ENCODE results near the gene BLID. TPM values are rescaled to one million over a fixed set of nuclear protein-coding genes. Genes with fewer than 3 reads are reported as not detected.

Gene BLID
- total RNA-seq, 4 donors from 2014 or later = not detected

GRCh38 chr11:122149202-122149601 lies 33.2 kb upstream of the BLID start:
- H3K27me3 ChIP-seq = no peaks in the 10 kb centered on the region
- H3K4me3 ChIP-seq = no peak overlapping the region
- TF ChIP-seq POLR2A (IDR thresholded peaks at IDR 0.05) (no peak), EP300 (IDR thresholded peaks at IDR 0.05) (no peak), CTCF (IDR thresholded peaks at IDR 0.05) (no peak), POLR2AphosphoS5 (IDR thresholded peaks at IDR 0.05) (no peak)
- no peaks in the 10 kb centered on the region for H3K4me1 ChIP-seq
- H3K9me3 ChIP-seq = no peaks in the 10 kb centered on the region
- WGBS = 65% methylated on average over 4 of the region's 4 CpGs
- no peak for DNase-seq (ENCODE audit: low spot score in 2 of 2)
- no peak overlapping the region for H3K27ac ChIP-seq
- no peaks in the 10 kb centered on the region for H3K36me3 ChIP-seq

- no peaks in the 10 kb centered on the region for H3K36me3 ChIP-seq
- no peak overlapping the region for H3K4me3 ChIP-seq
- no peak for DNase-seq (ENCODE audit: low spot score in 2 of 2)
- TF ChIP-seq POLR2AphosphoS5 (IDR thresholded peaks at IDR 0.05) (no peak), EP300 (IDR thresholded peaks at IDR 0.05) (no peak), POLR2A (IDR thresholded peaks at IDR 0.05) (no peak), CTCF (IDR thresholded peaks at IDR 0.05) (no peak)
- no peaks in the 10 kb centered on the region for H3K4me1 ChIP-seq
- H3K9me3 ChIP-seq = no peaks in the 10 kb centered on the region
- no peaks in the 10 kb centered on the region for H3K27me3 ChIP-seq
- H3K27ac ChIP-seq = no peak overlapping the region
- 86% methylated on average over 2 of the region's 2 CpGs for WGBS
These were observed 30.5 kb upstream of the BLID start for GRCh38 chr11:122146475-122146874.

DNA sequence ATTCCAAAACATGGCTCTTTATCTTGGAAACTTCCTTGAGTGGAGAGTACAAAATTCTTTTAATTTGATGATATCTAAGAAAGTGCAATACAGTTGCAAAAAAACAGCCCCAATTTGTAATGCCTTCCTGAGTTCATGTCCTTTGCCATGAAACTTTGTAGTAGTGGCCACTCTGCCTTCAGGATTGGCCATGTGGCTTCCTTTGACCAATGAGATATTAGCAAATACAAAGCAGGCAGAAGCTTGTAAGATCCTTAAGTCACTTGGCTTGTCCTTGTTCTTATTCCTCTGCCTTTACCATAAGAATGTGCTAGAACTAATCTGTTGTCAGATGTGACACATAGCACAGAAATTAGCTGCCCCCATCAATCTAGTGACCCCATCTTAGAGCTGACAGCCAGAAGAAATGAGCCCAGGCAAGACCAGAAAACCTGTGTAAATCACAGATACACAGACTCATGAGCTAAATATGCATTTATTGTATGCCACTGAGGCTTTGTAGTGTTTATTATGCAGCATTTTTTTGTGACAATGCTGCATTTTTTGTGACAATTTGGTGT lies 29.8 kb upstream of the BLID start:
- H3K27me3 ChIP-seq = no peaks in the 10 kb centered on the region
- no peak overlapping the region for H3K4me3 ChIP-seq
- H3K27ac ChIP-seq = no peak overlapping the region
- no peaks in the 10 kb centered on the region for H3K9me3 ChIP-seq
- TF ChIP-seq POLR2AphosphoS5 (IDR thresholded peaks at IDR 0.05) = no peak
- no peak for TF ChIP-seq EP300 (IDR thresholded peaks at IDR 0.05)
- TF ChIP-seq POLR2A (IDR thresholded peaks at IDR 0.05) = no peak
- no peak for TF ChIP-seq CTCF (IDR thresholded peaks at IDR 0.05)
- H3K4me1 ChIP-seq = no peaks in the 10 kb centered on the region
- no peaks in the 10 kb centered on the region for H3K36me3 ChIP-seq
- no peak for DNase-seq (ENCODE audit: low spot score in 2 of 2)

DNA sequence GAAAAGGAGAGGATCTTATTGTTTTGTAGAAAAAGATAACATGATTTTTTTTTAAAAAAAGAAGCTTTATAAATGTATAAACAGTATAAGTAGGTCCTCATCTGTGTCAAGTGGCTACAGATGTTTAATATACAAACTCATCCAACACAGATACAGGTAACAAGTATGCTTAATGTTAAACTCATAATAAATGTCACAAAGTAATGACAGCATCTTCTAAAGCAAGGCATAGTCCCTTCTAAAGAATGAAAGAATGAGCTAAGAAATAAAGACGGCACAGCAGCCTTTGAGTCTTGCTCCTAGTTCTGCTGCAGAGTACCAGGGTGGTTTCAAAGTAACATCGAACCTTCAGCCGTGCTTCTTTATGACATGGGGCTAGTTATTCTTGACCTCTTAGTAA lies 28.7 kb upstream of the BLID start:
- Histone ChIP-seq H3K27ac (no peak overlapping the region), H3K4me1 (no peaks in the 10 kb centered on the region), H3K27me3 (no peaks in the 10 kb centered on the region), H3K9me3 (no peaks in the 10 kb centered on the region), H3K4me3 (no peak overlapping the region), H3K36me3 (no peaks in the 10 kb centered on the region)
- no peak for DNase-seq (ENCODE audit: low spot score in 2 of 2)
- TF ChIP-seq POLR2AphosphoS5 (IDR thresholded peaks at IDR 0.05) = no peak
- no peak for TF ChIP-seq POLR2A (IDR thresholded peaks at IDR 0.05)
- no peak for TF ChIP-seq CTCF (IDR thresholded peaks at IDR 0.05)
- TF ChIP-seq EP300 (IDR thresholded peaks at IDR 0.05) = no peak
- 96% methylated on average over 3 of the region's 3 CpGs for WGBS

DNA sequence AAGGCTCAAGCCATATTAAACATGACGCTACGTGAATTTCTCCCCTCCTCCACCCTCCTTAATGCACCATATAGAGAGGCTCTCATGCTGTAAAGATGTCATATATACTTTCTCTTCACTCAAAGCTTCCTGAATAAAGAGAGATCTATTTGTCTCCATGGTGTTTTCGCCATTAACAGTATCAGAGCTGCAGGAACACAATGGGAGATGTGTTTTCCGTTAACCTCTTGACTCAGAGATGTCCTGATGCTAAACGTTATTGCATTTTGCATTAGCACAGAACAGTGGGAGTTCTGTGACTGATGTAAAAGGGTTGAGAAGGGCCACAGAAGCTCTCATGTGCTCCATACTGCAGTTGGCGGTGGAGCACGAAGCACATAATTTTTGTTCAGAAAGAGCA lies 25.7 kb upstream of the BLID start:
- Histone ChIP-seq H3K27me3 (no peaks in the 10 kb centered on the region), H3K27ac (no peak overlapping the region), H3K4me1 (peaks cover 4% of the 10 kb centered on the region), H3K9me3 (no peaks in the 10 kb centered on the region), H3K4me3 (no peak overlapping the region), H3K36me3 (no peaks in the 10 kb centered on the region)
- no peak for TF ChIP-seq EP300 (IDR thresholded peaks at IDR 0.05)
- no peak for TF ChIP-seq POLR2AphosphoS5 (IDR thresholded peaks at IDR 0.05)
- TF ChIP-seq POLR2A (IDR thresholded peaks at IDR 0.05) = no peak
- no peak for TF ChIP-seq CTCF (IDR thresholded peaks at IDR 0.05)
- DNase-seq (ENCODE audit: low spot score in 2 of 2) = no peak
- WGBS = 87% methylated on average over 7 of the region's 7 CpGs

Data from suprapubic skin (tissue), 4 donors.